ENCODE results near the gene ATP11A.

Gene ATP11A

GRCh38 chr13:112752711-112753541, 63.1 kb downstream of the ATP11A start:
- peak; percentile 39 for DNase-seq
- H3K27ac Mint-ChIP-seq = no peak overlapping the region
- H3K4me1 Mint-ChIP-seq = peaks cover 11% of the 10 kb centered on the region

GRCh38 chr13:112753833-112754232, 64.0 kb downstream of the ATP11A start:
- H3K27me3 Mint-ChIP-seq = no peaks in the 10 kb centered on the region
- no peaks in the 10 kb centered on the region for H3K9me3 Mint-ChIP-seq
- no peak overlapping the region for H3K27ac Mint-ChIP-seq
- CTCF ChIA-PET = no interaction called here
- H3K36me3 Mint-ChIP-seq = no peaks in the 10 kb centered on the region
- H3K4me3 Mint-ChIP-seq = no peak overlapping the region
- no peak for DNase-seq
- peaks cover 15% of the 10 kb centered on the region for H3K4me1 Mint-ChIP-seq

More at GRCh38 chr13:112752711-112753541, 63.1 kb downstream of the ATP11A start:
- CTCF ChIA-PET = no interaction called here
- Mint-ChIP-seq H3K4me3 (no peak overlapping the region), H3K27me3 (no peaks in the 10 kb centered on the region), H3K36me3 (no peaks in the 10 kb centered on the region), H3K9me3 (no peaks in the 10 kb centered on the region)

- Mint-ChIP-seq H3K27ac (no peak overlapping the region), H3K4me1 (peaks cover 21% of the 10 kb centered on the region), H3K4me3 (no peak overlapping the region), H3K36me3 (no peaks in the 10 kb centered on the region), H3K9me3 (no peaks in the 10 kb centered on the region), H3K27me3 (no peaks in the 10 kb centered on the region)
- no peak for DNase-seq
- CTCF ChIA-PET = no interaction called here
Measured at GRCh38 chr13:112754281-112755025, 64.6 kb downstream of the ATP11A start.

- no peaks in the 10 kb centered on the region for H3K36me3 Mint-ChIP-seq
- H3K4me1 Mint-ChIP-seq = peaks cover 21% of the 10 kb centered on the region
- no peak overlapping the region for H3K4me3 Mint-ChIP-seq
- no peak overlapping the region for H3K27ac Mint-ChIP-seq
- no peaks in the 10 kb centered on the region for H3K27me3 Mint-ChIP-seq
- DNase-seq = no peak
- CTCF ChIA-PET = no interaction called here
- H3K9me3 Mint-ChIP-seq = no peaks in the 10 kb centered on the region
Measured at GRCh38 chr13:112755331-112755730, 65.5 kb downstream of the ATP11A start.

GRCh38 chr13:112756081-112756480, 66.2 kb downstream of the ATP11A start:
- CTCF ChIA-PET = no interaction called here
- Mint-ChIP-seq H3K4me1 (peaks cover 21% of the 10 kb centered on the region), H3K4me3 (no peak overlapping the region), H3K27me3 (no peaks in the 10 kb centered on the region), H3K27ac (no peak overlapping the region), H3K9me3 (no peaks in the 10 kb centered on the region), H3K36me3 (no peaks in the 10 kb centered on the region)
- DNase-seq = no peak

GRCh38 chr13:112756511-112756966, 66.7 kb downstream of the ATP11A start:
- no peaks in the 10 kb centered on the region for H3K27me3 Mint-ChIP-seq
- no peak overlapping the region for H3K4me3 Mint-ChIP-seq

GRCh38 chr13:112756967-112757758, 67.3 kb downstream of the ATP11A start:
- Mint-ChIP-seq H3K36me3 (no peaks in the 10 kb centered on the region), H3K4me1 (peaks cover 21% of the 10 kb centered on the region), H3K27me3 (no peaks in the 10 kb centered on the region), H3K9me3 (no peaks in the 10 kb centered on the region), H3K4me3 (no peak overlapping the region), H3K27ac (no peak overlapping the region)
- DNase-seq = no peak
- CTCF ChIA-PET = no interaction called here

More at GRCh38 chr13:112756511-112756966, 66.7 kb downstream of the ATP11A start:
- H3K4me1 Mint-ChIP-seq = peaks cover 21% of the 10 kb centered on the region
- no peaks in the 10 kb centered on the region for H3K9me3 Mint-ChIP-seq
- DNase-seq = no peak
- CTCF ChIA-PET = no interaction called here
- no peak overlapping the region for H3K27ac Mint-ChIP-seq
- no peaks in the 10 kb centered on the region for H3K36me3 Mint-ChIP-seq

- Mint-ChIP-seq H3K36me3 (no peaks in the 10 kb centered on the region), H3K4me1 (peaks cover 21% of the 10 kb centered on the region), H3K4me3 (no peak overlapping the region), H3K9me3 (no peaks in the 10 kb centered on the region), H3K27me3 (no peaks in the 10 kb centered on the region), H3K27ac (no peak overlapping the region)
- CTCF ChIA-PET = no interaction called here
- no peak for DNase-seq
Measured at GRCh38 chr13:112757759-112758086, 67.9 kb downstream of the ATP11A start.

GRCh38 chr13:112759053-112759452, 69.2 kb downstream of the ATP11A start:
- H3K27ac Mint-ChIP-seq = no peak overlapping the region
- H3K9me3 Mint-ChIP-seq = no peaks in the 10 kb centered on the region
- H3K36me3 Mint-ChIP-seq = no peaks in the 10 kb centered on the region
- DNase-seq = peak; percentile 30
- H3K4me3 Mint-ChIP-seq = no peak overlapping the region
- H3K4me1 Mint-ChIP-seq = peaks cover 10% of the 10 kb centered on the region
- CTCF ChIA-PET = no interaction called here
- no peaks in the 10 kb centered on the region for H3K27me3 Mint-ChIP-seq

GRCh38 chr13:112759827-112760226, 70.0 kb downstream of the ATP11A start:
- Mint-ChIP-seq H3K27ac (no peak overlapping the region), H3K36me3 (no peaks in the 10 kb centered on the region), H3K4me3 (no peak overlapping the region), H3K9me3 (no peaks in the 10 kb centered on the region), H3K4me1 (peaks cover 10% of the 10 kb centered on the region), H3K27me3 (no peaks in the 10 kb centered on the region)
- no peak for DNase-seq
- CTCF ChIA-PET = no interaction called here

- Mint-ChIP-seq H3K27me3 (no peaks in the 10 kb centered on the region), H3K4me3 (no peak overlapping the region), H3K4me1 (peaks cover 10% of the 10 kb centered on the region), H3K27ac (no peak overlapping the region), H3K36me3 (no peaks in the 10 kb centered on the region), H3K9me3 (no peaks in the 10 kb centered on the region)
- CTCF ChIA-PET = no interaction called here
- no peak for DNase-seq
Measured at GRCh38 chr13:112760435-112760834, 70.6 kb downstream of the ATP11A start.

- no peaks in the 10 kb centered on the region for H3K36me3 Mint-ChIP-seq
- no peaks in the 10 kb centered on the region for H3K27me3 Mint-ChIP-seq
- H3K4me1 Mint-ChIP-seq = peaks cover 12% of the 10 kb centered on the region
- DNase-seq = no peak
- H3K4me3 Mint-ChIP-seq = no peak overlapping the region
- CTCF ChIA-PET = no interaction called here
- H3K9me3 Mint-ChIP-seq = no peaks in the 10 kb centered on the region
- H3K27ac Mint-ChIP-seq = no peak overlapping the region
Measured at GRCh38 chr13:112760931-112761330, 71.1 kb downstream of the ATP11A start.

GRCh38 chr13:112761701-112762689, 72.2 kb downstream of the ATP11A start:
- Mint-ChIP-seq H3K36me3 (no peaks in the 10 kb centered on the region), H3K4me1 (peaks cover 19% of the 10 kb centered on the region), H3K27ac (no peak overlapping the region), H3K27me3 (no peaks in the 10 kb centered on the region), H3K4me3 (no peak overlapping the region), H3K9me3 (no peaks in the 10 kb centered on the region)
- CTCF ChIA-PET = interaction anchor here (1.1 kb wide), 1 partner anchor 18 kb away, joined by 3 read pairs; no protein-coding TSS in a partner anchor
- no peak for DNase-seq
